K562 (cell line): ENCODE results near the gene RHEBL1. TPM values are rescaled to one million over a fixed set of nuclear protein-coding genes. Genes with fewer than 3 reads are reported as not detected.

Source experiments
- ATAC-seq: fragments of 200-7000 bp; cut with Tn5 transposase; 3 replicates; pipeline ENCODE4 v1.9.1; 2020; ENCODE audit warnings: moderate library complexity
- BruUV-seq: library from RNA; stranded (reverse); fragments of 400-500 nt; replicated peaks from 2 replicates; lab custom pipeline; 2021; lab: Mats Ljungman, UMichigan
- CTCF ChIA-PET: fragments of 300-600 bp; formaldehyde crosslinking; extraction: SDS; loops from one replicate; lab custom pipeline; 2021; ENCODE audit warnings: low intra/inter-chr PET ratio; lab: Yijun Ruan, JAX
- POLR2A ChIA-PET: fragments of 300-600, 350-650 bp; sonication (Branson Sonifier 250); formaldehyde crosslinking; extraction: SDS; loops from one replicate; lab custom pipeline; 2021; ENCODE audit warnings: antibody characterized with exemption, inconsistent platforms; lab: Yijun Ruan, JAX
- DNase-seq, 4 experiments: peaks; one replicate each; pipeline versions ENCODE4 v3.0.0 to v3.0.0-alpha.2; 2011 to 2018; ENCODE audit warnings: low spot score in 3 of 4, mixed read lengths in 3 of 4; ENCODE audit errors: extremely low read depth in 1 of 4
- FAIRE-seq: peaks from 2 replicates; lab custom pipeline; 2011; peaks lifted over from hg19 to GRCh38; lab: Jason Lieb, UNC
- H2AFZ ChIP-seq: 2 replicates; pipeline ENCODE4 v1.6.0; 2011; ENCODE audit warnings: low read depth, low read length, control low read depth, inconsistent platforms
- H3K27ac ChIP-seq: fragments of 200-600 bp; 3 replicates; pipeline ENCODE4 v1.8.0; 2011; ENCODE audit warnings: low read depth, mild to moderate bottlenecking, control low read depth, inconsistent platforms, low read length, moderate library complexity, mixed read lengths; ENCODE audit errors: extremely low read depth
- H3K27me3 ChIP-seq, 2 experiments: fragments of 300-600 bp in 1 of 2; 2 replicates in 1 of 2; 3 replicates in 1 of 2; pipeline versions ENCODE4 v1.6.0 to v1.8.0; 2011; ENCODE audit warnings: inconsistent platforms in 2 of 2, low read length in 2 of 2, mild to moderate bottlenecking in 1 of 2, mixed read lengths in 1 of 2, moderate library complexity in 1 of 2; ENCODE audit not compliant: control insufficient read depth in 2 of 2, insufficient read depth in 2 of 2
- H3K36me3 ChIP-seq: fragments of 300-600 bp; 3 replicates; pipeline ENCODE4 v1.8.0; 2011; ENCODE audit warnings: mild to moderate bottlenecking, low read length, inconsistent platforms; ENCODE audit not compliant: control insufficient read depth, insufficient read depth
- H3K4me1 ChIP-seq, 2 experiments: fragments of 200-600 bp in 1 of 2; replicated peaks in 1 of 2; 2 replicates in 1 of 2; 3 replicates in 1 of 2; pipeline versions ENCODE4 v1.5.1 to v1.8.0; 2011; ENCODE audit warnings: inconsistent platforms in 2 of 2, low read length in 2 of 2, mild to moderate bottlenecking in 1 of 2, mixed read lengths in 1 of 2, moderate library complexity in 1 of 2; ENCODE audit not compliant: control insufficient read depth in 2 of 2, insufficient read depth in 2 of 2
- H3K4me2 ChIP-seq: 2 replicates; pipeline ENCODE4 v1.6.1; 2011; ENCODE audit warnings: low read length, control low read depth, inconsistent platforms, mixed read lengths; ENCODE audit not compliant: insufficient read depth
- H3K4me3 ChIP-seq: fragments of 200-600 bp; sonication (generic), shearing (Covaris generic); 2 replicates; pipeline ENCODE4 v1.5.1; 2016; ENCODE audit warnings: control low read depth, inconsistent platforms
- H3K79me2 ChIP-seq: fragments of 200-600 bp; 3 replicates; pipeline ENCODE4 v1.8.0; 2011; ENCODE audit warnings: low read length, inconsistent platforms; ENCODE audit not compliant: control insufficient read depth, insufficient read depth
- H3K9ac ChIP-seq, 2 experiments: 2 replicates each; pipeline versions ENCODE4 v1.6.0 to v1.6.1; 2011; ENCODE audit warnings: low read depth in 2 of 2, low read length in 2 of 2, control low read depth in 1 of 2, inconsistent platforms in 1 of 2, mild to moderate bottlenecking in 1 of 2, mixed read lengths in 1 of 2; ENCODE audit not compliant: insufficient read depth in 1 of 2
- H3K9me1 ChIP-seq: one replicate; pipeline ENCODE4 v1.6.0; 2011; ENCODE audit warnings: inconsistent platforms, mild to moderate bottlenecking, low read length, moderate library complexity; ENCODE audit not compliant: control insufficient read depth, insufficient read depth
- H3K9me3 ChIP-seq: replicated peaks from 2 replicates; pipeline ENCODE4 v1.5.1; 2011; ENCODE audit warnings: low read depth, low read length, inconsistent platforms; ENCODE audit not compliant: control insufficient read depth, insufficient read depth
- H4K20me1 ChIP-seq: replicated peaks from 2 replicates; pipeline ENCODE4 v1.6.1; 2011; ENCODE audit warnings: low read length, inconsistent platforms, mixed read lengths; ENCODE audit not compliant: control insufficient read depth, insufficient read depth
- POLR2AphosphoS2 ChIP-seq: IDR thresholded peaks from 2 replicates; pipeline ENCODE4 v1.6.1; 2012; ENCODE audit warnings: low read length, improper control_type of control experiment
- POLR2G ChIP-seq: fragments of 200-400 bp; formaldehyde crosslinking; IDR thresholded peaks from 2 replicates; pipeline ENCODE4 v1.6.1; 2017; ENCODE audit warnings: low read depth, mild to moderate bottlenecking, antibody characterized with exemption, low read length, moderate library complexity
- RBFOX2 ChIP-seq: fragments of 200-400 bp; formaldehyde crosslinking; IDR thresholded peaks from 2 replicates; pipeline ENCODE4 v1.6.1; 2017; ENCODE audit warnings: low read depth, mild to moderate bottlenecking, low read length, moderate library complexity
- RBM14 ChIP-seq: fragments of 200-400 bp; formaldehyde crosslinking; IDR thresholded peaks from 2 replicates; pipeline ENCODE4 v1.6.1; 2018; ENCODE audit warnings: low read depth, mild to moderate bottlenecking, low read length, moderate library complexity, borderline replicate concordance; ENCODE audit not compliant: insufficient read depth
- WGBS: fragments of 100-300 bp; shearing (Covaris generic); methylation state at CpG from one replicate; pipeline ENCODE4 v1.1.6; 2016; ENCODE audit warnings: low coverage, mixed read lengths; ENCODE audit not compliant: insufficient coverage; ENCODE audit errors: missing lambda C conversion rate; 5-methylcytosine and 5-hydroxymethylcytosine counted together
- in situ Hi-C: fragments of 300-500 bp; cut with MboI; formaldehyde crosslinking; loops from 4 replicates; pipeline ENCODE4 v1.15.0; 2018; ENCODE audit warnings: inconsistent platforms, mixed read lengths
- intact Hi-C: fragments of 100-400 bp; cut with micrococcal nuclease; formaldehyde crosslinking; loops from 2 replicates; pipeline ENCODE4 v1.14.2; 2022
- polyA plus RNA-seq, 8 experiments: library from polyadenylated mRNA; depleted of rRNA in 4 of 8; stranded (reverse) in 5 of 8; unstranded in 3 of 8; fragments of >200 nt; fragmentation: Nextera tagmentation in 2 of 8; fragmentation: Illumina TruSeq in 1 of 8; extraction: Ambion mirVana in 2 of 8; extraction: Trizol in 1 of 8; gene quantifications; 2 replicates each; pipeline versions ENCODE4 v1.2.1 to v1.2.3, GENCODE V29; 2011 to 2014; ENCODE audit warnings: inconsistent platforms in 1 of 8, missing spikeins in 1 of 8
- total RNA-seq, 7 experiments: library from RNA; depleted of rRNA in 6 of 7; stranded (reverse); fragments of >200 nt in 6 of 7; fragmentation: Illumina TruSeq in 2 of 7; extraction: Trizol in 2 of 7; gene quantifications; 2 replicates each; pipeline versions ENCODE4 v1.2.1 to v1.2.3, GENCODE V29; 2011 to 2021; ENCODE audit warnings: low replicate concordance in 1 of 7

The RHEBL1 gene
- total and polyA plus RNA-seq, 9 of the 15 experiments (the other 6 are each of a cell fraction or from before 2014, with no cell fraction given), result 4.3 to 36.1 (median 8.2) TPM

DNA sequence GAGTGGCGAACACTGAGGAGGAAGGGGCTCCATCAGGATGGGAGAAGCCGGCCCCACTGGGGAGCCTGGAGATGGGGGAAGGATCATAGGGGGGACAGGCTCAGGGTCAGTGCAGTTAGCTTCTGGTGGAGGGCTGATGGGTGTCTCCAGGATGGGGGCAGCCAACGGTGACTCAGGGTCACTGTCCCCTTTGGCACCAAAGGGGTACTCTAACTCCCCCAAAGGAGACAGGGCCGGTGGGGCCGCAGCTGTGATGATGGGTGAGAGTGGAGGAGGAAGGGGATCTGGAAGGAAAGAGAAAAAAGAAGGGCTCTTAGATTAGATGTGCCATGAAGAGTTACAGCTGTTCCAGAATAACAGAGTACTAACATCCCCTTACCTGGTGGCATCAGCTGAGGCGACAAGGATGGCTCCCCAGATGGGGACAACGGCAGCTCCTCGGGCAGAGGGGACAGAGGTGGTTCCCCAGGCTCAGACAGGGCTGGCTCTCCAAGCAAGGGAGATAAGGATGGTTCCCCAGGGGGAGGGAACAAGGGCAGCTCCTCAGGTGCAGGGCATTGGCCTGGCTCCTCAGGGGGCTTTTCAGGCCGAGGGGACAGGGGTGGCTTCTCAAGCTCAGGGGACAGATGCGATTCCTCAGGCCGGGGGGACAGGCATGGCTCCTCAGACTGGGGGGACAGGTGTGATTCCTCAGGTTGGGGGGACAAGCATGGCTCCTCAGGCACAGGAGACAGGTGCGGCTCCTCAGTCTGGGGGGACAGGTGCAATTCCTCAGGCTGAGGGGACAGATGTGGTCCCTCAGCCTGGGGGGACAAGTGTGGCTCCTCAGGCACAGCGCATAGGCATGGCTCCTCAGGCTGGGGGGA is 19.0 kb downstream of the RHEBL1 start:
- in situ Hi-C loops, result no loop called here
- Histone ChIP-seq H3K79me2 (peaks cover 26% of the 10 kb centered on the region), H2AFZ (no peak overlapping the region), H3K9ac (no peak overlapping the region), H3K36me3 (peaks cover 100% of the 10 kb centered on the region), H3K27ac (no peak overlapping the region; the same call in 2 of the 3 replicates), H3K9me1 (peaks cover 2% of the 10 kb centered on the region), H3K4me1 (peaks cover 2 to 4% of the 10 kb centered on the region in 2 experiments; a peak in 2 of 5 replicates), H3K27me3 (no peaks in the 10 kb centered on the region), H3K9me3 (no peaks in the 10 kb centered on the region), H3K4me3 (no peak overlapping the region), H3K4me2 (no peak overlapping the region), H4K20me1 (peaks cover 16% of the 10 kb centered on the region)
- POLR2A ChIA-PET, result interaction anchor here (1.0 to 1.5 kb wide), 4 partner anchors 8 to 21 kb away, joined by 3 to 5 read pairs (median 4); no protein-coding TSS in a partner anchor
- BruUV-seq, result no TSS peak
- no peak for TF ChIP-seq RBM14
- TF ChIP-seq RBFOX2, result peak; percentile 54; the same call in 1 of the 2 replicates
- 0 out of 2 replicates have a peak, but pooled peaks have one; percentile 12 for TF ChIP-seq POLR2AphosphoS2
- TF ChIP-seq POLR2G, result 0 out of 2 replicates have a peak, but pooled peaks have one; percentile 14
- CTCF ChIA-PET, result no interaction called here
- FAIRE-seq (no peak), DNase-seq (no peak), ATAC-seq (no peak)
- intact Hi-C loops, result no loop called here
- WGBS, result 94% methylated on average over 12 of the region's 13 CpGs
